Aortic smooth muscle cell (primary cell): ENCODE measurements around the gene TMEM215. TPM values are rescaled to one million over a fixed set of nuclear protein-coding genes. Genes with fewer than 3 reads are reported as not detected.

Experiments
- total RNA-seq: library from RNA; depleted of rRNA; stranded (reverse); fragments of >200 nt; gene quantifications from 2 replicates; pipeline ENCODE4 v1.2.3, GENCODE V29; 2014

The TMEM215 gene, protein sequence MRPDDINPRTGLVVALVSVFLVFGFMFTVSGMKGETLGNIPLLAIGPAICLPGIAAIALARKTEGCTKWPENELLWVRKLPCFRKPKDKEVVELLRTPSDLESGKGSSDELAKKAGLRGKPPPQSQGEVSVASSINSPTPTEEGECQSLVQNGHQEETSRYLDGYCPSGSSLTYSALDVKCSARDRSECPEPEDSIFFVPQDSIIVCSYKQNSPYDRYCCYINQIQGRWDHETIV
- total RNA-seq = not detected in 2 replicates

DNA sequence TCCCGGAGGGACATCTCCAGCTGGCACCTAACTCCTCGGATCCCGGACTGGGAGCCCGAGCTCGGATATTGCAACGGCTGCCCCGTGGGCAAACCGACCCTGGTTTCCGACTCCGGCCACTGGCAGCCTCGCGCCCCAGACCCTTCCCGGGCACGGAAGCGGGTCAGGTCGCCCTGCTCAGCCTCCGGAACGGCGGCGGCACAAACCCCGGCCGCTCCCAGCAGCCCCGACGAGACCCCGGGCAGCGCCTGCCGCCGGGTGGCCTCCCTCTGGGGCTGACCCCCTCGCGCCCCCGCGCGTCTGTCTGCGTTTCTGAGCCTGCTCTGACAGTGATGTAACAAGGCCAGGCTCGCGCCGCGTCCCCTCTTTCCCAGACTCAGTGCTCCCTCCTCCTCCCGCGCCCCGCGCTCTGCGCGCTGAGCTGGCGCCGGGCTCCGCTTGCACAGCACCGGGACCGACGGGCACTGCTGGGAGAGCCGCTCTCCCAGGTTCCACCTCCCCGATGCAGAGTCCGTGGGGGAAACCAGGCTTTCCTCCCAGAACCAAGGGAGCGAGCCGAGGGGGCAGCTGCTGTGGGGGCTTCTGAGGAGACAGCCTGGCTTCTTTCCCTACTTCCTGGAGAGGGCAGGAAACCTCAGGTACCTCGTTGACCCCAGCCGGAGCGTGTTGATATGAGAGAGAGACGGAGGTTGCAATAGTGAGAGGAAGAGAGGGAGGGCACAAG lies at the start of gene TMEM215:
TSS of gene TMEM215 (plus strand) at position 373 of the 724 bp plus-strand sequence. CDS start 644 bp downstream, outside the sequence.

Other genes starting within 250 kb of the TMEM215 start
- gene SMIM27, start 231.2 kb upstream of the TMEM215 start, total RNA-seq = 2.3 and 2.8 TPM in 2 replicates
- 33.8 and 35.8 TPM in 2 replicates for gene TOPORS, start 231.0 kb upstream of the TMEM215 start, total RNA-seq
- gene NDUFB6, start 210.4 kb upstream of the TMEM215 start, total RNA-seq = 58.5 and 64.1 TPM in 2 replicates
- under 0.01 TPM in 2 replicates for gene TAF1L, start 147.9 kb upstream of the TMEM215 start, total RNA-seq
- 41.4 and 41.7 TPM in 2 replicates for gene APTX, start 218.1 kb downstream of the TMEM215 start, total RNA-seq
- gene DNAJA1, start 241.7 kb downstream of the TMEM215 start, total RNA-seq = 86.1 and 105 TPM in 2 replicates